Heart left ventricle (tissue), 16 donors: ENCODE results near the gene AMPD2. TPM values are rescaled to one million over a fixed set of nuclear protein-coding genes. Genes with fewer than 3 reads are reported as not detected.

Experiments
- ATAC-seq, 4 donors: fragments of 200-7000 bp; cut with Tn5 transposase; one replicate each; pipeline ENCODE4 v1.9.1; 2020 to 2022; ENCODE audit warnings: moderate library complexity in 4 of 4, mild to moderate bottlenecking in 3 of 4, moderate number of reproducible peaks in 1 of 4
- DNase-seq, 5 donors: peaks; one replicate each; pipeline ENCODE4 v3.0.0-alpha.2; 2020
- H3K27ac ChIP-seq, 12 donors: fragments of 200-600 bp; sonication (generic) in 4 of 12; one replicate each; pipeline versions ENCODE4 v1.5.0 to v1.8.0; 2016 to 2022; ENCODE audit warnings: mild to moderate bottlenecking in 2 of 12
- H3K27me3 ChIP-seq, 9 donors: fragments of 200-600 bp; sonication (generic) in 2 of 9; one replicate each; pipeline versions ENCODE4 v1.5.1 to v1.8.0; 2016 to 2022; ENCODE audit warnings: mild to moderate bottlenecking in 3 of 9
- H3K36me3 ChIP-seq, 9 donors: fragments of 200-600 bp; sonication (generic) in 2 of 9; one replicate each; pipeline versions ENCODE4 v1.5.0 to v1.8.0; 2018 to 2022; ENCODE audit warnings: mild to moderate bottlenecking in 2 of 9
- H3K4me1 ChIP-seq, 12 donors: fragments of 200-600 bp; sonication (generic) in 4 of 12; one replicate each; pipeline versions ENCODE4 v1.5.0 to v1.8.0; 2016 to 2022; ENCODE audit warnings: mild to moderate bottlenecking in 3 of 12
- H3K4me3 ChIP-seq, 12 donors: fragments of 200-600 bp; sonication (generic) in 4 of 12; one replicate each; pipeline versions ENCODE4 v1.5.0 to v1.8.0; 2017 to 2022; ENCODE audit warnings: mild to moderate bottlenecking in 9 of 12, moderate library complexity in 4 of 12
- H3K9me3 ChIP-seq, 12 donors: fragments of 200-600 bp; sonication (generic) in 4 of 12; one replicate each; pipeline versions ENCODE4 v1.5.0 to v1.8.0; 2016 to 2022; ENCODE audit warnings: mild to moderate bottlenecking in 1 of 12
- POLR2A ChIP-seq, 2 donors: fragments of 450-650 bp; IDR thresholded peaks; one replicate each; pipeline ENCODE4 v1.6.1; 2017; ENCODE audit warnings: antibody characterized with exemption in 2 of 2, mild to moderate bottlenecking in 2 of 2, moderate library complexity in 2 of 2
- WGBS, 4 donors: extraction: QIAGEN DNeasy Blood & Tissue Kit in 2 of 4; methylation state at CpG; one replicate each; pipeline versions ENCODE4 v1.1.5 to v1.1.7; 2013 to 2018; 5-methylcytosine and 5-hydroxymethylcytosine counted together
- intact Hi-C, 10 donors: fragments of 100-400 bp; cut with DNase I; formaldehyde crosslinking; loops; one replicate each; pipeline versions ENCODE4 v1.11.1 to v1.14.2; 2022
- polyA plus RNA-seq, 2 donors: library from polyadenylated mRNA; stranded (reverse); fragments of 200-250 nt; gene quantifications; one replicate each; pipeline ENCODE4 v1.2.3, GENCODE V29; 2013
- total RNA-seq, 9 donors: library from RNA; depleted of rRNA in 2 of 9; stranded (reverse); fragments of >200 nt in 2 of 9; fragmentation: NEBNext Ultra II Directional in 3 of 9; extraction: Animal tissue kit (Norgen Biotek cat#: 25700) in 3 of 9; gene quantifications; one replicate each; pipeline versions ENCODE4 v1.1.0 to v1.2.4, GENCODE V29; 2016 to 2023
- TF ChIP-seq, protein P1 (sequence below), 12 donors: fragments of 200-600 bp; sonication (generic) in 4 of 12; IDR thresholded peaks; one replicate each; pipeline versions ENCODE4 v1.5.0 to v1.8.0; 2018 to 2022; ENCODE audit warnings: antibody characterized with exemption in 12 of 12, mild to moderate bottlenecking in 5 of 12
- donor health status: ischemic (EF 13 %, LVEDD 7.1; RV severe dilation, severe dysfunction).
- donor health status: healthy with polysubstance abuse.
- donor health status: DM: no; HTN: yes; CAD: no.
- donor health status: DM: no; HTN: no; CAD: no.
- donor health status: ischemic (EF 25% LVEDD 6.9; RV normal size, moderate dysfunction).
- donor health status: ischemic (EF 25% LVEDD 5.7; RV mildly dilated, moderate dysfunction).
- donor health status: healthy.
- donor health status: DM: yes; HTN: yes; CAD: no.
- donor health status: ischemic (EF 35%, LVEDD 5.7; RV mildly dilated, moderate dysfunction).
- donor health status: nonischemic (EF 11% LVEDD 7.7; RV severe dilation, severe dysfunction).
- donor health status: DM: yes; HTN: yes; CAD: no.
- donor health status: PGD.
- donor health status: ischemic (EF 29% LVEDD 5.4; RV normal size, mild dysfunction).
- donor health status: nonischemic (EF 23%, LVEDD 6.1; RV moderate dilation, normal function).

Gene AMPD2
- total and polyA plus RNA-seq, 11 donors: 7.4 to 29.9 (median 10.0) TPM

DNA sequence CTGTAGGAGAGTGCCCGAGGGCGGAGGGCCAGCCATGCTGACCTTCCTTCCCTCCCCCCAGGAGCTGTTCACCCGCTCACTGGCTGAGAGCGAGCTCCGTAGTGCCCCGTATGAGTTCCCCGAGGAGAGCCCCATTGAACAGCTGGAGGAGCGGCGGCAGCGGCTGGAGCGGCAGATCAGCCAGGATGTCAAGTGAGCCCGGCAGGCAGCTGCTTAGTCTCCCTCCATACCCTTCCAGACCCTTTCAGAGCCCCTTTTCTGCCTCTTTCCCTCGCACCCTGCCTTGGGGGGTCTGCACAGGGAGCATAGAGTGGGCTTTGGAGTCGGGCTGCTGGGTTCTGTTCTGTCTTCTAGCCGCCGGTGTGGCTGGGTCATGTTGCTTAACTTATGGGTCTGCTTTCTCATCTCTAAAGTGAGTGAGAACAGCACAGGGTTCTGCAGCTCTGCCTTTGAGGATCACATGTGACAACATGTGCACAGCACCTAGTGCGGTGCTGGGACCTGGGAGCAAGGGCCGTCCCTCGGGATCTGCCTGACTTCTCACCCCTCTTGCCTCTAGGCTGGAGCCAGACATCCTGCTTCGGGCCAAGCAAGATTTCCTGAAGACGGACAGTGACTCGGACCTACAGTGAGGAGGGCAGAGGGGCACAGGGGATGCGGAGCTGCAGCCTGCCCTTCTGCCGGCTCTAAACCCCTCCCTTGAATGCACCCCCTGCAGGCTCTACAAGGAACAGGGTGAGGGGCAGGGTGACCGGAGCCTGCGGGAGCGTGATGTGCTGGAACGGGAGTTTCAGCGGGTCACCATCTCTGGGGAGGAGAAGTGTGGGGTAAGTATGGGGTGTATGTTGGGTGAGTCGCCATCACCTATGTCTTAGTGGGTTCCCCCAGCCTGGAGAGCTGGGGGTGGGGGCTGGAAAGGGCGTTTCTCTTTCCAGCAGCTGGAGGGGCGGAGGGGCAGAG lies 6.2 kb downstream of the AMPD2 start:
- H3K4me1 ChIP-seq: peaks cover 0 to 47% (median 22%) of the 10 kb centered on the region in 12 donors
- H3K4me3 ChIP-seq: no peak overlapping the region
- H3K27me3 ChIP-seq: no peaks in the 10 kb centered on the region
- intact Hi-C loops: loop anchor here in 2 of 10 donors (5.0 kb wide), 1 partner anchor 79 kb away; the partner anchor contains the start of gene GNAI3 (in 2 of the 2)
- H3K9me3 ChIP-seq: no peaks in the 10 kb centered on the region
- H3K27ac ChIP-seq: no peak overlapping the region
- TF ChIP-seq, protein P1, sequence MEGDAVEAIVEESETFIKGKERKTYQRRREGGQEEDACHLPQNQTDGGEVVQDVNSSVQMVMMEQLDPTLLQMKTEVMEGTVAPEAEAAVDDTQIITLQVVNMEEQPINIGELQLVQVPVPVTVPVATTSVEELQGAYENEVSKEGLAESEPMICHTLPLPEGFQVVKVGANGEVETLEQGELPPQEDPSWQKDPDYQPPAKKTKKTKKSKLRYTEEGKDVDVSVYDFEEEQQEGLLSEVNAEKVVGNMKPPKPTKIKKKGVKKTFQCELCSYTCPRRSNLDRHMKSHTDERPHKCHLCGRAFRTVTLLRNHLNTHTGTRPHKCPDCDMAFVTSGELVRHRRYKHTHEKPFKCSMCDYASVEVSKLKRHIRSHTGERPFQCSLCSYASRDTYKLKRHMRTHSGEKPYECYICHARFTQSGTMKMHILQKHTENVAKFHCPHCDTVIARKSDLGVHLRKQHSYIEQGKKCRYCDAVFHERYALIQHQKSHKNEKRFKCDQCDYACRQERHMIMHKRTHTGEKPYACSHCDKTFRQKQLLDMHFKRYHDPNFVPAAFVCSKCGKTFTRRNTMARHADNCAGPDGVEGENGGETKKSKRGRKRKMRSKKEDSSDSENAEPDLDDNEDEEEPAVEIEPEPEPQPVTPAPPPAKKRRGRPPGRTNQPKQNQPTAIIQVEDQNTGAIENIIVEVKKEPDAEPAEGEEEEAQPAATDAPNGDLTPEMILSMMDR (IDR thresholded peaks at IDR 0.05): no peak
- TF ChIP-seq POLR2A (IDR thresholded peaks at IDR 0.05): no peak
- DNase-seq (peak in 1 of 5 donors; percentile 54), ATAC-seq (no peak)
- 78 to 85% (median 80%) methylated on average over 31 to 32 of the region's 32 CpGs for WGBS, 4 donors
- peaks cover 0 to 49% (median 35%) of the 10 kb centered on the region in 9 donors for H3K36me3 ChIP-seq

DNA sequence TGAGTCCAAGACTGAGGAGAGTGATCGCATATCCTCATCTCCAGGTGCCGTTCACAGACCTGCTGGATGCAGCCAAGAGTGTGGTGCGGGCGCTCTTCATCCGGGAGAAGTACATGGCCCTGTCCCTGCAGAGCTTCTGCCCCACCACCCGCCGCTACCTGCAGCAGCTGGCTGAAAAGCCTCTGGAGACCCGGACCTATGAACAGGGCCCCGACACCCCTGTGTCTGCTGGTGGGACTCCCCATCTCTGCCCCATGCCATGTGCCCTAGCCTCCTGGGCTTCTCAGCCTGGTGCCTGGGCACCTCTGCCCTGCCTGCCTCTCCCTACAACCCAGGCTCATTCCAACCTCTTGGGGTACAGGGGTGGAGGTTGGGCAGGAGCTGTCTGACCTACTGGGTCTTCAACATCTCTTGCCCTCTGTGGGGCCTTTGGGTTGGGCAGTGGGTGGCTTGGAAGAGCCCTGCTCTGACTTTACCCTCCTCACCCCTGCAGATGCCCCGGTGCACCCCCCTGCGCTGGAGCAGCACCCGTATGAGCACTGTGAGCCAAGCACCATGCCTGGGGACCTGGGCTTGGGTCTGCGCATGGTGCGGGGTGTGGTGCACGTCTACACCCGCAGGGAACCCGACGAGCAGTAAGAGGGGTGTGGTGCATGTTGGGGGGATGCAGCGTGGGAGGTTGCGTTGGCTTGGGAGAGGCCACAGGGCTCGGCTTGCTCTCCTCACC lies 7.2 kb downstream of the AMPD2 start:
- Histone ChIP-seq H3K4me3 (no peak overlapping the region), H3K36me3 (peaks cover 0 to 59% (median 42%) of the 10 kb centered on the region in 9 donors), H3K9me3 (no peaks in the 10 kb centered on the region), H3K27me3 (no peaks in the 10 kb centered on the region), H3K27ac (no peak overlapping the region), H3K4me1 (peaks cover 0 to 37% (median 17%) of the 10 kb centered on the region in 12 donors)
- 92 to 96% (median 95%) methylated on average over 18 to 21 of the region's 21 CpGs for WGBS, 4 donors
- ATAC-seq: no peak
- no peak for DNase-seq
- intact Hi-C loops: loop anchor here in 2 of 10 donors (5.0 kb wide), 1 partner anchor 80 kb away; the partner anchor contains the start of gene GNAI3 (in 2 of the 2)
- TF ChIP-seq POLR2A (IDR thresholded peaks at IDR 0.05): no peak
- TF ChIP-seq, protein P1 (IDR thresholded peaks at IDR 0.05): no peak

DNA sequence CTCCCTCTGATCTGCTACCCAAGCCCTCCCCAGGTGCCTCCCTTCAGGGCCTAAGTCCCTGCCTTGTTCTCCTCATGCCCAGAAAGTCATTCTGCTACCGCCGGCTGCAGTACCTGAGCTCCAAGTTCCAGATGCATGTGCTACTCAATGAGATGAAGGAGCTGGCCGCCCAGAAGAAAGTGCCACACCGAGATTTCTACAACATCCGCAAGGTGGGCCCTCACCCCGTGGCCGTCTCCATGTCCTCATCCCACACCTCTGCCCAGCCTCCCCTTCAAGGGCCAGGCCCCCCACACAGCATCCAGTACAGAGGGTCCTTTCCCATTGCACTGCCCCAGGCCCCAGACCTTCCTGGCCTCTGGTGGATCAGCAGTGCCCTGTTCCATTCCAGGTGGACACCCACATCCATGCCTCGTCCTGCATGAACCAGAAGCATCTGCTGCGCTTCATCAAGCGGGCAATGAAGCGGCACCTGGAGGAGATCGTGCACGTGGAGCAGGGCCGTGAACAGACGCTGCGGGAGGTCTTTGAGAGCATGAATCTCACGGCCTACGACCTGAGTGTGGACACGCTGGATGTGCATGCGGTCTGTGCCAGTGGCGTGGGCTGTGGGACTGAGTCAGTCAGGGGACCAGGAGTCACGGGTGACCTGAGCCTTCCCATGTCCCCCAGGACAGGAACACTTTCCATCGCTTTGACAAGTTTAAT lies 8.2 kb downstream of the AMPD2 start:
- H3K4me3 ChIP-seq: no peak overlapping the region
- 93 to 94% (median 94%) methylated on average over 23 of the region's 23 CpGs for WGBS, 4 donors
- DNase-seq (no peak), ATAC-seq (no peak)
- TF ChIP-seq, protein P1 (IDR thresholded peaks at IDR 0.05): no peak
- no peak for TF ChIP-seq POLR2A (IDR thresholded peaks at IDR 0.05)
- no peaks in the 10 kb centered on the region for H3K9me3 ChIP-seq
- peaks cover 0 to 63% (median 42%) of the 10 kb centered on the region in 9 donors for H3K36me3 ChIP-seq
- peaks cover 0 to 38% (median 16%) of the 10 kb centered on the region in 12 donors for H3K4me1 ChIP-seq
- H3K27me3 ChIP-seq: no peaks in the 10 kb centered on the region
- no peak overlapping the region for H3K27ac ChIP-seq
- intact Hi-C loops: loop anchor here in 4 of 10 donors (2.0 to 5.0 kb wide), 3 partner anchors 81 to 83 kb away; partner anchors contain the start of gene GNAI3 (in 2 of the 4)
